Prostate gland (tissue), 2 donors: ENCODE measurements around the gene EPB41L2.
"Not testable (repeated sequence)": the region's sequence is repeated elsewhere in the genome, so short reads cannot be mapped to it uniquely, and the experiment has no call there.

Experiments
- POLR2A ChIP-seq: fragments of 450-650 bp; IDR thresholded peaks from one replicate; pipeline ENCODE4 v1.6.1; 2016; ENCODE audit warnings: antibody characterized with exemption, mild to moderate bottlenecking
- POLR2AphosphoS5 ChIP-seq: sonication (generic); formaldehyde crosslinking; IDR thresholded peaks from one replicate; pipeline ENCODE4 v1.6.1; 2017; ENCODE audit warnings: antibody characterized with exemption
- TF ChIP-seq, protein P1 (sequence below), 4 experiments: fragments of 200-600 bp in 2 of 4; fragments of 450-650 bp in 2 of 4; sonication (generic) in 2 of 4; IDR thresholded peaks; 1 replicate in 3 of 4; 2 replicates in 1 of 4; pipeline ENCODE4 v1.5.1; 2016 to 2019; ENCODE audit warnings: antibody characterized with exemption in 4 of 4, mild to moderate bottlenecking in 2 of 4, moderate library complexity in 2 of 4

- TF ChIP-seq, protein P1, sequence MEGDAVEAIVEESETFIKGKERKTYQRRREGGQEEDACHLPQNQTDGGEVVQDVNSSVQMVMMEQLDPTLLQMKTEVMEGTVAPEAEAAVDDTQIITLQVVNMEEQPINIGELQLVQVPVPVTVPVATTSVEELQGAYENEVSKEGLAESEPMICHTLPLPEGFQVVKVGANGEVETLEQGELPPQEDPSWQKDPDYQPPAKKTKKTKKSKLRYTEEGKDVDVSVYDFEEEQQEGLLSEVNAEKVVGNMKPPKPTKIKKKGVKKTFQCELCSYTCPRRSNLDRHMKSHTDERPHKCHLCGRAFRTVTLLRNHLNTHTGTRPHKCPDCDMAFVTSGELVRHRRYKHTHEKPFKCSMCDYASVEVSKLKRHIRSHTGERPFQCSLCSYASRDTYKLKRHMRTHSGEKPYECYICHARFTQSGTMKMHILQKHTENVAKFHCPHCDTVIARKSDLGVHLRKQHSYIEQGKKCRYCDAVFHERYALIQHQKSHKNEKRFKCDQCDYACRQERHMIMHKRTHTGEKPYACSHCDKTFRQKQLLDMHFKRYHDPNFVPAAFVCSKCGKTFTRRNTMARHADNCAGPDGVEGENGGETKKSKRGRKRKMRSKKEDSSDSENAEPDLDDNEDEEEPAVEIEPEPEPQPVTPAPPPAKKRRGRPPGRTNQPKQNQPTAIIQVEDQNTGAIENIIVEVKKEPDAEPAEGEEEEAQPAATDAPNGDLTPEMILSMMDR (IDR thresholded peaks at IDR 0.05) = not testable (repeated sequence)
- not testable (repeated sequence) for TF ChIP-seq POLR2A, POLR2AphosphoS5
These were observed 55.1 kb downstream of the EPB41L2 start for GRCh38 chr6:131007964-131008363.
